HEK293T (cell line): Measurements from ENCODE around the gene EIF4B.
A peak's percentile ranks its signal among the peaks of the same experiment; 100 is the strongest.

Experiments used
- CTCF ChIA-PET: fragments of 350-600 bp; formaldehyde crosslinking; extraction: SDS; loops from one replicate; lab custom pipeline; 2021; ENCODE audit warnings: antibody characterized with exemption, inconsistent platforms; lab: Yijun Ruan, JAX
- POLR2A ChIA-PET: fragments of 350-600 bp; formaldehyde crosslinking; extraction: SDS; loops from one replicate; lab custom pipeline; 2020; ENCODE audit warnings: antibody characterized with exemption, inconsistent platforms; lab: Yijun Ruan, JAX
- DNase-seq: peaks from one replicate; pipeline ENCODE4 v3.0.0; 2012; ENCODE audit warnings: mixed read lengths; ENCODE audit errors: extremely low spot score
- ARNT ChIP-seq: fragments of 450-650 bp; IDR thresholded peaks from 2 replicates; pipeline ENCODE4 v1.6.1; 2017; ENCODE audit warnings: mild to moderate bottlenecking
- BHLHE40 ChIP-seq: fragments of 450-650 bp; IDR thresholded peaks from 2 replicates; pipeline ENCODE4 v1.6.1; 2016; ENCODE audit warnings: mild to moderate bottlenecking, moderate library complexity, borderline replicate concordance
- CTBP1 ChIP-seq: fragments of 450-650 bp; IDR thresholded peaks from 2 replicates; pipeline ENCODE4 v1.6.1; 2016; ENCODE audit warnings: borderline replicate concordance
- ELF4 ChIP-seq: fragments of 450-650 bp; IDR thresholded peaks from 2 replicates; pipeline ENCODE4 v1.6.1; 2017; ENCODE audit warnings: antibody characterized with exemption
- FOXA1 ChIP-seq: fragments of 450-650 bp; IDR thresholded peaks from 2 replicates; pipeline ENCODE4 v1.6.1; 2016; ENCODE audit warnings: mild to moderate bottlenecking
- FOXK2 ChIP-seq: fragments of 450-650 bp; IDR thresholded peaks from 2 replicates; pipeline ENCODE4 v1.6.1; 2016; ENCODE audit warnings: mild to moderate bottlenecking
- FOXM1 ChIP-seq: fragments of 450-650 bp; IDR thresholded peaks from 2 replicates; pipeline ENCODE4 v1.6.1; 2017; ENCODE audit warnings: mild to moderate bottlenecking, borderline replicate concordance
- HDGF ChIP-seq: fragments of 450-650 bp; IDR thresholded peaks from 2 replicates; pipeline ENCODE4 v1.6.1; 2017; ENCODE audit warnings: antibody characterized with exemption, borderline replicate concordance
- L3MBTL2 ChIP-seq: fragments of 450-650 bp; conservative IDR thresholded peaks from 2 replicates; pipeline ENCODE4 v1.6.1; 2016; ENCODE audit warnings: mild to moderate bottlenecking
- LEF1 ChIP-seq: fragments of 450-650 bp; IDR thresholded peaks from 2 replicates; pipeline ENCODE4 v1.6.1; 2017; ENCODE audit warnings: mild to moderate bottlenecking, borderline replicate concordance
- NFRKB ChIP-seq: fragments of 450-650 bp; IDR thresholded peaks from 2 replicates; pipeline ENCODE4 v1.6.1; 2016; ENCODE audit warnings: mild to moderate bottlenecking, moderate library complexity
- SP1 ChIP-seq: fragments of 450-650 bp; IDR thresholded peaks from 2 replicates; pipeline ENCODE4 v1.6.1; 2017
- SUZ12 ChIP-seq: fragments of 450-650 bp; IDR thresholded peaks from 2 replicates; pipeline ENCODE4 v1.6.1; 2016; ENCODE audit warnings: mild to moderate bottlenecking
- TARDBP ChIP-seq: fragments of 450-650 bp; IDR thresholded peaks from 2 replicates; pipeline ENCODE4 v1.6.1; 2016
- ZNF384 ChIP-seq: fragments of 450-650 bp; IDR thresholded peaks from 2 replicates; pipeline ENCODE4 v1.6.1; 2016
- TF ChIP-seq, protein P1 (sequence below): fragments of 450-650 bp; IDR thresholded peaks from 2 replicates; pipeline ENCODE4 v1.6.1; 2016

Gene EIF4B

DNA sequence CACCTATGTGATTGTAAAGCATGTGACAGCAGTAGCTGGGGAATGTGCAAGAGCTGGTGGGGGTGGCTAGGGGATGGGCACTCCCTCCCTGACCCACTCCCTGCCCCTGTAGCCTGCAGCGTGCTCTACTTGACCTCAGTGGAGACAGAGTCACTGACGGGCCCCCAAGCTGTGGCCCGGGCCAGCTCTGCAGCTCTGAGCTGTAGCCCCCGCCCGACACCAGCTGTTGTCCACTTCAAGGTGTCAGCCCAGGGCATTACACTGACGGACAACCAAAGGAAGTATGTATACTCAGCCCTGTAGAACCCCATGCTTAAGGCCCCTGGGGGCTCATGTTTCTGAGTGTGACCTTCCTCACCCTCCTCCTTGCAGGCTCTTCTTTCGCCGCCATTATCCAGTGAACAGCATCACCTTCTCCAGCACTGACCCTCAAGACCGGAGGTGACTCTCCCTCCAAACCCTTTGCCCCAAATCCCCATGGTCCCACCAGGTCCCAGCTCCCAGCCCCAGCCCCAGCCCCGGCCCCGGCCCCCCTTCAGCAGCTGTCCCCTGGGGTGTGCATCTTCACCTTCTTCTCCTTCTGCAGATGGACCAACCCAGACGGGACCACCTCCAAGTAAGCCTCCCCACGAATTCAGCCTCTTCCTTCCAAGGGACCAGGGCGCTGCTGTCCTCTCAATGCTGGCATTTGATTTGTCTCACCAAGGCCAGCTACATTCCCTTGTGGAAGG is 56.9 kb downstream of the EIF4B start:
- ChIA-PET CTCF (interaction anchor here (0.6 to 4.8 kb wide), 3 partner anchors 11 to 36 kb away, joined by 3 to 68 read pairs (median 7); partner anchors contain the start of gene IGFBP6), POLR2A (interaction anchor here (0.8 to 1.5 kb wide), 3 partner anchors 16 to 117 kb away, joined by 3 to 4 read pairs (median 3); partner anchors contain the start of genes SPRYD3 and ZNF740)
- TF ChIP-seq LEF1 = no peak
- TF ChIP-seq NFRKB = no peak
- no peak for TF ChIP-seq SUZ12
- no peak for TF ChIP-seq ELF4
- no peak for DNase-seq

DNA sequence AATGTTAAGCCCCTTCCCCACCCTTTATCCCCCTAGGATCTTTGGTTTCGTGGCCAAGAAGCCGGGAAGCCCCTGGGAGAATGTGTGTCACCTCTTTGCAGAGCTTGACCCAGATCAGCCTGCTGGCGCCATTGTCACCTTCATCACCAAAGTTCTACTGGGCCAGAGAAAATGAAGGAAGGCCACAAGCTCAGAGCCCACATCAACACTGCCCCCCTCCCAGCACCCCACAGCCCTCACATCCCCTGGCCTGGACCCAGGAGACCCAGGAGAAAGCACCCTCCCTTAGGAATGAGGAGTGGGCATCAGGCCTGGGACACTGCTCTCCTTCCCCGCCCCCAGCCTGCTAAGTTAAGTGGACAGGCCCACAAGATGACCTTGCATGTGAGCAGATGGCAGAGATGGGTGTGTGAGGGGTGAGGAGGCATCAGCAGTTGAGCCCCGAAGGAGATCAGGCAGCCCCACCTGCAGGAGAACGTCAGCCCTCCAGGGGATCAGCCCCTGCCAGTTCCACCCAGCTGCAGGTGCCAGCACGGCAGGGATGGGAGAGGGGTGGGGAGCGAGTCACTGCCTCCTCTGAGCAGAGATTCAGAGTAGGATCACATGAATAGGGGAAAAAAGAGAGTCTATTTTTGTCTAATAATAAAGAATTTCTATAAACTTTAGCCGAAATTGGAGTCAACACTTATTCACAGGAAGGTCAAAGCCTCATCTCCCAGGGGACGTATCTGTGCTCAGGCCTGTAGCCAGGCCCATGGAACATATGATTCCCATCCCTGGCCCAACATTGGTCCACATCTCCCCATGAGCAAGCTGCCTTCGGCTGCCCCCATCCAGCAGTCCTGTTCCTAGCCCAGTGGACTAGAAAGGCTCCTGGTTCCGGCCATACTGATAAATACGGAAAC is 57.7 kb downstream of the EIF4B start:
- POLR2A ChIA-PET = interaction anchor here (0.8 to 1.5 kb wide), 2 partner anchors 15 to 35 kb away, joined by 3 to 4 read pairs; partner anchors contain the start of gene SPRYD3

DNA sequence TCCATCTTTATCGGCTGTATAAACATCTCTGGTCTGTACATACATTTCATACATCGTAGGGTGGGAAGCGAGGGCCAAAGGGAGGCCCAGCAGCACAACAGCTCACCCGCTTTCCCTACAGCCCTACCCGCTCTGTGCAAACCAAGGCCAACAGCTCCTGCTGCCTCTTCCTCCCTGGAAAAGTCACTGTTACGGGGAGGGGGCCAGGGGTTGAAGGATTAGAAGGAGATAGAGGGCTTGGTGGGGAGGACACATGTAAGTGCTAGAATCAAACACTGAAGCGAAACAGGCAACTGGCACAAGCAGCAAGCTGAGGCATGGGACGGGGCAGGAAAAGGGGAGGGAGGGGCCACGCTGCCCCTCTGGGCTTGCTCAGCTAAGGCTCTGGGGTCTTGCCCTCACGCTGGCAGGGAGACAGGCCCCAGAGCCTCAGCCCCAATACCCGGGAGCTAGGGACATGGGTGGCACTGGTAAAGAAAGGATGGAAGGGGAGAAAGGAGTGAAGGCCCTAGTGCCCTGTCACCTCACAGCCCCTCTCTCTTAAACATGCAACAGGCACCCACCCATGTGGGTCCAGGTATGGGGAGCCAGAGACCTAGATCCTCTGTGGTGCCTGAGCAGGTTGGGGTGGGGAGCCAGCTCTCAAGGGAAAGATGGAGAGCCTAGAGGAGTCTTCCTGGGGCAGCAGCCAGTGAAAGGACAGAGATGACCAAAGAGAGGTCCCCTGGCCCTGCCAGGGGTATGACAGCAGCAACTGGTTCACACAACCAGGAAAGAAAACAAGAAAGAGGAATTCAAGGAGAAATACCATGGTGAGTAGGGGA is 58.6 kb downstream of the EIF4B start:
- DNase-seq = no peak
- no peak for TF ChIP-seq SUZ12
- no peak for TF ChIP-seq FOXK2
- no peak for TF ChIP-seq ARNT
- no peak for TF ChIP-seq BHLHE40
- TF ChIP-seq ELF4 = no peak
- no peak for TF ChIP-seq FOXA1
- no peak for TF ChIP-seq ZNF384
- no peak for TF ChIP-seq NFRKB
- TF ChIP-seq FOXM1 = no peak
- no peak for TF ChIP-seq CTBP1
- TF ChIP-seq L3MBTL2 = no peak
- TF ChIP-seq SP1 = no peak
- TF ChIP-seq HDGF = no peak
- no peak for TF ChIP-seq TARDBP
- TF ChIP-seq, protein P1, sequence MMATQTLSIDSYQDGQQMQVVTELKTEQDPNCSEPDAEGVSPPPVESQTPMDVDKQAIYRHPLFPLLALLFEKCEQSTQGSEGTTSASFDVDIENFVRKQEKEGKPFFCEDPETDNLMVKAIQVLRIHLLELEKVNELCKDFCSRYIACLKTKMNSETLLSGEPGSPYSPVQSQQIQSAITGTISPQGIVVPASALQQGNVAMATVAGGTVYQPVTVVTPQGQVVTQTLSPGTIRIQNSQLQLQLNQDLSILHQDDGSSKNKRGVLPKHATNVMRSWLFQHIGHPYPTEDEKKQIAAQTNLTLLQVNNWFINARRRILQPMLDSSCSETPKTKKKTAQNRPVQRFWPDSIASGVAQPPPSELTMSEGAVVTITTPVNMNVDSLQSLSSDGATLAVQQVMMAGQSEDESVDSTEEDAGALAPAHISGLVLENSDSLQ = no peak
- ChIA-PET POLR2A (interaction anchor here (0.9 to 2.1 kb wide), 5 partner anchors 10 to 59 kb away, joined by 3 to 16 read pairs (median 8); partner anchors contain the start of genes EIF4B and SPRYD3), CTCF (interaction anchor here (0.6 to 4.8 kb wide), 19 partner anchors 10 to 611 kb away, joined by 3 to 68 read pairs (median 4); partner anchors contain the start of genes AAAS, IGFBP6, PFDN5 and SOAT2)

More for the DNA sequence above, 57.7 kb downstream of the EIF4B start:
- DNase-seq = no peak
- CTCF ChIA-PET = interaction anchor here (0.6 to 4.8 kb wide), 4 partner anchors 9 to 611 kb away, joined by 3 to 68 read pairs (median 24); partner anchors contain the start of gene IGFBP6
- TF ChIP-seq SP1 (no peak), LEF1 (no peak)
- TF ChIP-seq, protein P1 = no peak

DNA sequence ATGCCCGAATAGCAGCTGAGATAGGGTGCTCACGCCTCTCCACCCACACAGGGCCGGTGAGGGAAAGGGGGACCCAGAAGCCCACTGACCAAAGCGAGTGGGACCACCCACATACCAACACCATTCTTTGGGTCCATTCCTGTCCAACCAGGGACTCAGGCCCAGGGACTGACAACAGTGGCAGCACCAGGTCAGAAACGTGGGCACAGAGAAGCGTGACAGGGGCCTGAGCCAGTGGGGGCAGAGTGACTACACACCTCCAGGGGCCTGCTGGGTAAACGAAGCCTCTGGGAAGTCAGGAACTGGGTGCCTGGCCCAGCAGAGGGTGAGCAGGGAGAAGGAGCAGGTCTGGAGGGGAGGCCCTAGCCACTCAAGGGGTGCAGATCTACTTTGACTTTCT is 59.2 kb downstream of the EIF4B start:
- CTCF ChIA-PET = interaction anchor here (0.6 to 4.8 kb wide), 28 partner anchors 10 to 256 kb away, joined by 3 to 68 read pairs (median 4); partner anchors contain the start of genes AAAS, EIF4B, IGFBP6 and PFDN5
- no peak for DNase-seq
- POLR2A ChIA-PET = interaction anchor here (0.9 to 2.1 kb wide), 6 partner anchors 10 to 59 kb away, joined by 3 to 16 read pairs (median 6); partner anchors contain the start of genes EIF4B, IGFBP6 and SPRYD3
- TF ChIP-seq FOXK2 (no peak), TARDBP (no peak), ZNF384 (no peak), SUZ12 (no peak), HDGF (no peak)

DNA sequence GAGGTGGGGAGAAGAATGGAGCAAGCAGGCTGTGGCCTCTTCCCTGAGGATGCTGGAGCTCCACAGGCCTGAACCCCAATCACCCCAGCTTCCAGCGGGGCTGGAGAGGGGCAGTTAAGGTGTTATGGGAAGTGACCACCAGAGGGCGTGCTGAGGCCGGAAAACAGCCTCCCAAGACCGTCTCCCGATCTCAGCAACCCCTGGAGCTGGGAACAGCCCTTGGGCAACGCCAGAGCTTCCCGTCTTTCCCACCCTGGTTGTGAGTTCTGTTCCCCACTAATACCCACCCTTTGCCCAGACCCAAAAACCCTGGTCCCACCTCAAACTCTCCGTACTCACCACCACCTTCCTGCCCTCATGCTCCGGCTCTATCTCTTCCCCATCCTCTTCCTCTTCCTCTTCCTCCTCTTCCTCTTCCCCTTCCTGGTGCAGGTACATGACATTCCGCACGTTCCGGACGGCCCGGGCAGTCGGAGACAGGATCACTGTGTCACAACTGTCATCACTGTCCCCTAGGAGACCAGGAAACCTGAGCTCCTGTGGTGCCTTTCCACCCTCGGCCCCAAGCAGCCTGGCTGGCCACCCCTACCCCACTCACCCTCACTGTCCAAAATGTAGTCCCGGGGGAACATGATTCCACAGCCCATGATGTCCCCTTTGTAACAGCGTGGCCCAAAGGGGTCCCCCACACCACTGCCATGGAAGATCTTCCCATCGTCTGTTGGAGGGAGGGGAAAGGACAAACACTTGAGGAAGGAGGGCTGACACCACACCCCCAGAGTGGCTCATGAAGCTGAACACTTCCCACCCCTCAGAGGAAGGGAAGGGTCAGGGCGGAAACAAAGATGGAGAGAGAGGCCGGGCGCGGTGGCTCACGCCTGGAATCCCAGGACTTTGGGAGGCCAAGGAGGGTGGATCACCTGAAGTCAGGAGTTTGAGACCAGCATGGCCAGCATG is 60.0 kb downstream of the EIF4B start:
- ChIA-PET CTCF (interaction anchor here (0.6 to 4.8 kb wide), 27 partner anchors 9 to 255 kb away, joined by 3 to 68 read pairs (median 4); partner anchors contain the start of genes AAAS, EIF4B, IGFBP6 and PFDN5), POLR2A (interaction anchor here (0.9 to 2.1 kb wide), 6 partner anchors 11 to 60 kb away, joined by 3 to 16 read pairs (median 6); partner anchors contain the start of genes EIF4B, IGFBP6 and SPRYD3)
- peak; percentile 87 for DNase-seq
- no peak for TF ChIP-seq L3MBTL2
- TF ChIP-seq FOXM1 = no peak
- no peak for TF ChIP-seq SUZ12
- TF ChIP-seq, protein P1 = no peak
- TF ChIP-seq ELF4 = no peak
- no peak for TF ChIP-seq FOXK2
- no peak for TF ChIP-seq HDGF
